Activated CD4-positive, alpha-beta T cell treated with anti-CD3 and anti-CD28 coated beads for 36 hours (primary cell): Measurements from ENCODE around the gene EBF3. TPM values are rescaled to one million over a fixed set of nuclear protein-coding genes. Genes with fewer than 3 reads are reported as not detected.

Experiments
- ATAC-seq: fragments of 200-7000 bp; cut with Tn5 transposase; one replicate; pipeline ENCODE4 v1.10.0; 2021; ENCODE audit warnings: mild to moderate bottlenecking, moderate library complexity
- CTCF ChIA-PET: fragments of 350-600 bp; sonication (Branson Sonifier 250); formaldehyde crosslinking; loops from one replicate; lab custom pipeline; 2021; ENCODE audit warnings: antibody characterized with exemption; lab: Charles Lee
- POLR2A ChIA-PET: fragments of 350-600 bp; sonication (Branson Sonifier 250); formaldehyde crosslinking; loops from one replicate; lab custom pipeline; 2021; ENCODE audit warnings: antibody characterized with exemption, inconsistent platforms; lab: Charles Lee
- DNase-seq: peaks from one replicate; pipeline ENCODE4 v3.0.0-alpha.2; 2020
- H3K27ac Mint-ChIP-seq: one replicate; pipeline ENCODE4 v1.8.0; 2021; ENCODE audit warnings: mixed read lengths
- H3K27me3 Mint-ChIP-seq: one replicate; pipeline ENCODE4 v1.8.0; 2021; ENCODE audit warnings: mixed read lengths
- H3K36me3 Mint-ChIP-seq: one replicate; pipeline ENCODE4 v1.8.0; 2021; ENCODE audit warnings: low read depth, mixed read lengths
- H3K4me1 Mint-ChIP-seq: one replicate; pipeline ENCODE4 v1.8.0; 2021; ENCODE audit warnings: mixed read lengths
- H3K4me3 Mint-ChIP-seq: one replicate; pipeline ENCODE4 v1.8.0; 2021; ENCODE audit warnings: mild to moderate bottlenecking, moderate library complexity, mixed read lengths
- H3K9me3 Mint-ChIP-seq: one replicate; pipeline ENCODE4 v1.8.0; 2021; ENCODE audit warnings: low read depth, mixed read lengths
- intact Hi-C, 2 experiments: fragments of 100-400 bp; cut with DNase I in 1 of 2; cut with micrococcal nuclease in 1 of 2; formaldehyde crosslinking; loops; one replicate each; pipeline versions ENCODE4 v1.14.2 to v1.15.1; 2022 to 2024; cut with DNase I, micrococcal nuclease
- total RNA-seq, 2 experiments: library from RNA; stranded (reverse); gene quantifications; one replicate each; pipeline ENCODE4 v1.2.3, GENCODE V29; 2021

EBF3 gene
- total RNA-seq, 2 experiments from 2014 or later: not detected

- Mint-ChIP-seq H3K9me3 (no peaks in the 10 kb centered on the region), H3K27me3 (no peaks in the 10 kb centered on the region), H3K4me1 (no peaks in the 10 kb centered on the region), H3K4me3 (no peak overlapping the region), H3K36me3 (no peaks in the 10 kb centered on the region), H3K27ac (no peak overlapping the region)
- ChIA-PET POLR2A (no interaction called here), CTCF (no interaction called here)
- intact Hi-C loops: no loop called here
- no peak for DNase-seq
- no peak for ATAC-seq
These were observed 51.7 kb downstream of the EBF3 start for GRCh38 chr10:129912166-129912917.

- intact Hi-C loops: no loop called here
- DNase-seq: no peak
These were observed 52.5 kb downstream of the EBF3 start for GRCh38 chr10:129911451-129912165.

GRCh38 chr10:129910861-129911260 lies 53.2 kb downstream of the EBF3 start:
- ChIA-PET POLR2A (no interaction called here), CTCF (no interaction called here)
- Mint-ChIP-seq H3K27ac (no peak overlapping the region), H3K27me3 (peaks cover 2% of the 10 kb centered on the region), H3K9me3 (no peaks in the 10 kb centered on the region), H3K4me3 (no peak overlapping the region), H3K4me1 (no peaks in the 10 kb centered on the region), H3K36me3 (no peaks in the 10 kb centered on the region)
- DNase-seq (no peak), ATAC-seq (no peak)
- intact Hi-C loops: no loop called here

More at GRCh38 chr10:129911451-129912165, 52.5 kb downstream of the EBF3 start:
- no peak overlapping the region for H3K4me3 Mint-ChIP-seq
- H3K27ac Mint-ChIP-seq: no peak overlapping the region
- POLR2A ChIA-PET: no interaction called here
- no peaks in the 10 kb centered on the region for H3K4me1 Mint-ChIP-seq
- no peak for ATAC-seq
- peaks cover 2% of the 10 kb centered on the region for H3K27me3 Mint-ChIP-seq
- CTCF ChIA-PET: no interaction called here
- no peaks in the 10 kb centered on the region for H3K36me3 Mint-ChIP-seq
- H3K9me3 Mint-ChIP-seq: no peaks in the 10 kb centered on the region

GRCh38 chr10:129909531-129910256 lies 54.4 kb downstream of the EBF3 start:
- DNase-seq: no peak
- ChIA-PET CTCF (no interaction called here), POLR2A (no interaction called here)
- H3K27ac Mint-ChIP-seq: no peak overlapping the region
- H3K36me3 Mint-ChIP-seq: no peaks in the 10 kb centered on the region
- no peak for ATAC-seq
- intact Hi-C loops: no loop called here
- no peaks in the 10 kb centered on the region for H3K9me3 Mint-ChIP-seq
- H3K4me1 Mint-ChIP-seq: no peaks in the 10 kb centered on the region
- no peak overlapping the region for H3K4me3 Mint-ChIP-seq
- peaks cover 2% of the 10 kb centered on the region for H3K27me3 Mint-ChIP-seq

- Mint-ChIP-seq H3K4me3 (no peak overlapping the region), H3K27ac (no peak overlapping the region), H3K4me1 (no peaks in the 10 kb centered on the region), H3K9me3 (no peaks in the 10 kb centered on the region), H3K27me3 (peaks cover 6% of the 10 kb centered on the region), H3K36me3 (no peaks in the 10 kb centered on the region)
- ChIA-PET POLR2A (no interaction called here), CTCF (no interaction called here)
- ATAC-seq: no peak
- no peak for DNase-seq
- intact Hi-C loops: no loop called here
These were observed 55.0 kb downstream of the EBF3 start for GRCh38 chr10:129909080-129909479.

- Mint-ChIP-seq H3K4me1 (no peaks in the 10 kb centered on the region), H3K27ac (no peak overlapping the region), H3K36me3 (no peaks in the 10 kb centered on the region), H3K9me3 (no peaks in the 10 kb centered on the region), H3K4me3 (no peak overlapping the region), H3K27me3 (peaks cover 6% of the 10 kb centered on the region)
- POLR2A ChIA-PET: no interaction called here
- ATAC-seq: no peak
- intact Hi-C loops: no loop called here
- CTCF ChIA-PET: no interaction called here
- DNase-seq: no peak
These were observed 55.7 kb downstream of the EBF3 start for GRCh38 chr10:129908406-129908805.

- Mint-ChIP-seq H3K4me1 (no peaks in the 10 kb centered on the region), H3K4me3 (no peak overlapping the region), H3K9me3 (no peaks in the 10 kb centered on the region), H3K36me3 (no peaks in the 10 kb centered on the region), H3K27ac (no peak overlapping the region), H3K27me3 (peaks cover 8% of the 10 kb centered on the region)
- intact Hi-C loops: no loop called here
- POLR2A ChIA-PET: no interaction called here
- DNase-seq (no peak), ATAC-seq (no peak)
- CTCF ChIA-PET: interaction anchor here (0.7 kb wide), 1 partner anchor 1135 kb away, joined by 3 read pairs; no protein-coding TSS in a partner anchor
These were observed 58.5 kb downstream of the EBF3 start for GRCh38 chr10:129905553-129905952.

GRCh38 chr10:129904323-129904722 lies 59.8 kb downstream of the EBF3 start:
- no peaks in the 10 kb centered on the region for H3K4me1 Mint-ChIP-seq
- peaks cover 14% of the 10 kb centered on the region for H3K27me3 Mint-ChIP-seq
- ATAC-seq (no peak), DNase-seq (no peak)
- no peaks in the 10 kb centered on the region for H3K9me3 Mint-ChIP-seq
- H3K4me3 Mint-ChIP-seq: no peak overlapping the region
- intact Hi-C loops: no loop called here
- no peak overlapping the region for H3K27ac Mint-ChIP-seq
- H3K36me3 Mint-ChIP-seq: no peaks in the 10 kb centered on the region
- POLR2A ChIA-PET: no interaction called here
- CTCF ChIA-PET: no interaction called here

GRCh38 chr10:129901389-129902006 lies 62.6 kb downstream of the EBF3 start:
- Mint-ChIP-seq H3K4me3 (no peak overlapping the region), H3K36me3 (no peaks in the 10 kb centered on the region), H3K9me3 (no peaks in the 10 kb centered on the region), H3K27me3 (peaks cover 23% of the 10 kb centered on the region), H3K27ac (no peak overlapping the region), H3K4me1 (no peaks in the 10 kb centered on the region)
- POLR2A ChIA-PET: no interaction called here
- intact Hi-C loops: no loop called here
- CTCF ChIA-PET: interaction anchor here (1.0 to 2.3 kb wide), 2 partner anchors 10 to 12 kb away, joined by 3 to 9 read pairs; no protein-coding TSS in a partner anchor
- DNase-seq (no peak), ATAC-seq (no peak)

- intact Hi-C loops: no loop called here
- Mint-ChIP-seq H3K36me3 (no peaks in the 10 kb centered on the region), H3K9me3 (no peaks in the 10 kb centered on the region), H3K27ac (no peak overlapping the region), H3K4me1 (no peaks in the 10 kb centered on the region), H3K27me3 (peaks cover 23% of the 10 kb centered on the region), H3K4me3 (no peak overlapping the region)
- ChIA-PET CTCF (interaction anchor here (1.0 to 2.3 kb wide), 2 partner anchors 9 to 12 kb away, joined by 3 to 9 read pairs; no protein-coding TSS in a partner anchor), POLR2A (no interaction called here)
- DNase-seq (no peak), ATAC-seq (no peak)
These were observed 63.2 kb downstream of the EBF3 start for GRCh38 chr10:129900825-129901224.
